Sigmoid colon (tissue), 7 donors: ENCODE measurements around the gene DRAM1. TPM values are rescaled to one million over a fixed set of nuclear protein-coding genes. Genes with fewer than 3 reads are reported as not detected.

Source experiments
- DNase-seq: peaks from one replicate; pipeline ENCODE4 v3.0.0-alpha.2; 2019
- H3K27ac ChIP-seq, 4 donors: fragments of 200-600 bp; sonication (generic); one replicate each; pipeline ENCODE4 v1.5.1; 2016 to 2019; ENCODE audit warnings: mild to moderate bottlenecking in 1 of 4
- H3K27me3 ChIP-seq, 3 donors: fragments of 200-600 bp; sonication (generic); one replicate each; pipeline ENCODE4 v1.5.1; 2019; ENCODE audit warnings: mild to moderate bottlenecking in 1 of 3
- H3K36me3 ChIP-seq, 4 donors: fragments of 200-600 bp; sonication (generic); one replicate each; pipeline ENCODE4 v1.5.1; 2016 to 2019
- H3K4me1 ChIP-seq, 4 donors: fragments of 200-600 bp; sonication (generic); one replicate each; pipeline ENCODE4 v1.5.1; 2017 to 2019
- H3K4me3 ChIP-seq, 4 donors: fragments of 200-600 bp; sonication (generic); one replicate each; pipeline ENCODE4 v1.5.1; 2017 to 2019; ENCODE audit warnings: mild to moderate bottlenecking in 2 of 4, moderate library complexity in 1 of 4
- H3K9me3 ChIP-seq, 4 donors: fragments of 200-600 bp in 3 of 4; sonication (generic) in 3 of 4; one replicate each; pipeline versions ENCODE4 v1.5.1 to v1.6.1; 2013 to 2019
- CTCF ChIP-seq, 4 experiments: fragments of 450-650 bp in 3 of 4; fragments of 200-600 bp in 1 of 4; IDR thresholded peaks; one replicate each; pipeline ENCODE4 v1.5.1; 2016 to 2019; ENCODE audit warnings: antibody characterized with exemption in 4 of 4, mild to moderate bottlenecking in 3 of 4, moderate library complexity in 2 of 4
- EP300 ChIP-seq, 4 donors: sonication (generic); formaldehyde crosslinking; IDR thresholded peaks; one replicate each; pipeline ENCODE4 v1.6.1; 2017; ENCODE audit warnings: antibody characterized with exemption in 4 of 4
- POLR2A ChIP-seq, 2 donors: fragments of 450-650 bp; IDR thresholded peaks; one replicate each; pipeline ENCODE4 v1.6.1; 2016; ENCODE audit warnings: antibody characterized with exemption in 2 of 2, mild to moderate bottlenecking in 2 of 2, moderate library complexity in 2 of 2
- POLR2AphosphoS5 ChIP-seq, 4 donors: sonication (generic); formaldehyde crosslinking; IDR thresholded peaks; one replicate each; pipeline ENCODE4 v1.6.1; 2017; ENCODE audit warnings: antibody characterized with exemption in 4 of 4
- WGBS, 2 donors: extraction: QIAGEN DNeasy Blood & Tissue Kit; methylation state at CpG; one replicate each; pipeline ENCODE4 v1.1.7; 2013; 5-methylcytosine and 5-hydroxymethylcytosine counted together
- intact Hi-C: fragments of 100-400 bp; cut with DNase I; formaldehyde crosslinking; loops from one replicate; pipeline ENCODE4 v1.15.1; 2023
- polyA plus RNA-seq, 3 donors: library from polyadenylated mRNA; stranded (reverse); fragments of 200-250 nt; gene quantifications; one replicate each; pipeline ENCODE4 v1.2.3, GENCODE V29; 2013
- total RNA-seq, 4 donors: library from RNA; depleted of rRNA; stranded (reverse); fragments of >200 nt; gene quantifications; one replicate each; pipeline ENCODE4 v1.1.0, GENCODE V29; 2016
- donor health status: healthy with polysubstance abuse.
- donor health status: Bipolar disorder and iron deficiency.
- donor health status: healthy.

The DRAM1 gene
- total and polyA plus RNA-seq, 7 donors: 4.2 to 21.6 (median 15.3) TPM

DNA sequence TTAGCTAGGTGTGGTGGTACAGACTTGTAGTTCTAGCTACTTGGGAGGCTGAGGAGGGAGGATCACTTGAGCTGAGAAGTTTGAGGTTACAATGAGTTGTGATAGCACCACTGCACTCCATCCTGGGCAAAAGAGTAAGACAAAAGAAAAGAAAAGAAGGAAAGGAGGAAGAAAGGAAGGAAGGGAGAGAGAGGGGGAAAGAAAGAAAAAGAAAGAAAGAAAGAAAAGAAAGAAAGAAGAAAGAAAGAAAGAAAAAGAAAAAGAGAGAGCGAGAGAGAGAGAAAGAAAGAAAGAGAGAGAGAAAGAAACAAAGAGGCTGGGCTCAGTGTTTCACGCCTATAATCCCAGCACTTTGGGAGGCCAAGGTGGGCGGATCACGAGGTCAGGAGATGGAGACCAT is 36.3 kb upstream of the DRAM1 start:
- Histone ChIP-seq H3K4me3 (no peak overlapping the region), H3K36me3 (no peaks in the 10 kb centered on the region), H3K9me3 (no peaks in the 10 kb centered on the region), H3K27me3 (no peaks in the 10 kb centered on the region), H3K27ac (no peak overlapping the region), H3K4me1 (no peaks in the 10 kb centered on the region)
- no peak for TF ChIP-seq EP300 (IDR thresholded peaks at IDR 0.05)
- TF ChIP-seq POLR2AphosphoS5 (IDR thresholded peaks at IDR 0.05): no peak
- no peak for TF ChIP-seq POLR2A (IDR thresholded peaks at IDR 0.05)
- TF ChIP-seq CTCF (IDR thresholded peaks at IDR 0.05): no peak
- WGBS, 2 donors: 89 to 91% methylated on average over 4 of the region's 4 CpGs
- DNase-seq: no peak
- intact Hi-C loops: no loop called here

DNA sequence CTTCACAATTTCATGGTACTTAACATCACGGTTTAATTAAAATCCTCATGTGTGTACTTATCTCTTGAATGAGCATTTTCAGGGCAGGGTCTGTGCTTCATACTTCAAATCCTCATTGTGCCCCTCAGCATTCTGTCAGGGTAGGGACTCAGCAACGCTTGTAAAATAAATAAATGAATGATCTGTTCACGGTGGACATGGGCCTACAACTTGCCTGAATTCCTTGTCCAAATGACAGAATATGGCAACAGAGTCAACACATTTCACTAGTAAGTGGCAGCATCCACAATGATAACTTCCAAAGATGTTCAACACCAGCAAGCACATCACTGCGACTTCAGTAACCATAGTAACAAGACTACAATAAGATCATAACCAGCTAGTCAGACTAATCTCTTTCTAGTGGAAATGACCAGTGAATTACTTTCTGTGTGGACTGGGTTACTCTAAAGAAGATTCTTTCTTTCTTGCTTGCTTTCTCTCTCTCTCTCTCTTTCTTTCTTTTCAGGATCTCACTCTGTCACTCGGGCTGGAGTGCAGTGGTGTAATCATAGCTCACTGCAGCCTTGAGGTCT is 32.2 kb upstream of the DRAM1 start:
- H3K4me3 ChIP-seq: no peak overlapping the region
- no peaks in the 10 kb centered on the region for H3K9me3 ChIP-seq
- H3K4me1 ChIP-seq: no peaks in the 10 kb centered on the region
- TF ChIP-seq POLR2A (IDR thresholded peaks at IDR 0.05) (no peak), EP300 (IDR thresholded peaks at IDR 0.05) (no peak), CTCF (IDR thresholded peaks at IDR 0.05) (no peak), POLR2AphosphoS5 (IDR thresholded peaks at IDR 0.05) (no peak)
- no peak for DNase-seq
- 77 to 79% methylated on average over 5 of the region's 5 CpGs for WGBS, 2 donors
- intact Hi-C loops: no loop called here
- no peaks in the 10 kb centered on the region for H3K27me3 ChIP-seq
- H3K27ac ChIP-seq: no peak overlapping the region
- no peaks in the 10 kb centered on the region for H3K36me3 ChIP-seq

DNA sequence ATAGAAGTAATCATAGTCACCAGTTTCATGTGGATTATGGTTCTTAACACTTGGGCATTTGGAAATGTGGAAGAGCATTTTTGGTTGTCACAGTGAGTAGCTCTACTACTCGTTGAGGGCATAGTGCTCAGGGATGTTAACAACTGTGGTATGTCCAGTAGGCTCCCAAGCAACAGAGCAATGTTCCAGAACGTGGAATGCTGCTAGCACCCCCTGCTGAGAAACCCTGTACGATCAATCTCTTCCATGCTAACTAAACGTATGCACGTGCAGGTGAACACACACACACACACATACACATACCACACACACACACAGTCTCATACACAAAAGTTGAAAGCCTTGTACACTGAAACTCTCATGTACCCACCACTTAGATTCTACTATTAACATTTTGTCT is 30.1 kb upstream of the DRAM1 start:
- H3K27ac ChIP-seq: no peak overlapping the region

GRCh38 chr12:101850199-101850598 is 27.2 kb upstream of the DRAM1 start:
- DNase-seq: no peak
- no peaks in the 10 kb centered on the region for H3K36me3 ChIP-seq
- peaks cover 0 to 7% (median 6%) of the 10 kb centered on the region in 4 donors for H3K4me1 ChIP-seq
- no peak overlapping the region for H3K4me3 ChIP-seq
- H3K27ac ChIP-seq: no peak overlapping the region
- 53 to 88% methylated on average over 1 of the region's 1 CpG for WGBS, 2 donors
- no peak for TF ChIP-seq POLR2AphosphoS5 (IDR thresholded peaks at IDR 0.05)
- no peak for TF ChIP-seq POLR2A (IDR thresholded peaks at IDR 0.05)
- no peak for TF ChIP-seq CTCF (IDR thresholded peaks at IDR 0.05)
- no peak for TF ChIP-seq EP300 (IDR thresholded peaks at IDR 0.05)
- H3K9me3 ChIP-seq: no peaks in the 10 kb centered on the region
- no peaks in the 10 kb centered on the region for H3K27me3 ChIP-seq
- intact Hi-C loops: no loop called here

More for the DNA sequence above, 30.1 kb upstream of the DRAM1 start:
- TF ChIP-seq CTCF (IDR thresholded peaks at IDR 0.05): no peak
- no peak for TF ChIP-seq EP300 (IDR thresholded peaks at IDR 0.05)
- TF ChIP-seq POLR2AphosphoS5 (IDR thresholded peaks at IDR 0.05): no peak
- no peak for TF ChIP-seq POLR2A (IDR thresholded peaks at IDR 0.05)
- Histone ChIP-seq H3K27me3 (no peaks in the 10 kb centered on the region), H3K9me3 (no peaks in the 10 kb centered on the region), H3K4me1 (no peaks in the 10 kb centered on the region), H3K36me3 (no peaks in the 10 kb centered on the region), H3K4me3 (no peak overlapping the region)
- DNase-seq: no peak
- 69 to 82% methylated on average over 5 of the region's 5 CpGs for WGBS, 2 donors
- intact Hi-C loops: no loop called here

- H3K4me1 ChIP-seq: peaks cover 0 to 20% (median 15%) of the 10 kb centered on the region in 4 donors
- H3K4me3 ChIP-seq: no peak overlapping the region
- no peak for TF ChIP-seq EP300 (IDR thresholded peaks at IDR 0.05)
- TF ChIP-seq CTCF (IDR thresholded peaks at IDR 0.05): no peak
- TF ChIP-seq POLR2A (IDR thresholded peaks at IDR 0.05): no peak
- TF ChIP-seq POLR2AphosphoS5 (IDR thresholded peaks at IDR 0.05): no peak
- no peaks in the 10 kb centered on the region for H3K27me3 ChIP-seq
- no peaks in the 10 kb centered on the region for H3K36me3 ChIP-seq
- intact Hi-C loops: no loop called here
- no peak for DNase-seq
- H3K27ac ChIP-seq: no peak overlapping the region
- H3K9me3 ChIP-seq: no peaks in the 10 kb centered on the region
Observed at GRCh38 chr12:101852998-101853397, 24.4 kb upstream of the DRAM1 start.
